Sigmoid colon (tissue), 7 donors: Measurements from ENCODE around the gene FAM131C. TPM values are rescaled to one million over a fixed set of nuclear protein-coding genes. Genes with fewer than 3 reads are reported as not detected.

ENCODE experiments used
- DNase-seq: peaks from one replicate; pipeline ENCODE4 v3.0.0-alpha.2; 2019
- H3K27ac ChIP-seq, 4 donors: fragments of 200-600 bp; sonication (generic); one replicate each; pipeline ENCODE4 v1.5.1; 2016 to 2019; ENCODE audit warnings: mild to moderate bottlenecking in 1 of 4
- H3K27me3 ChIP-seq, 3 donors: fragments of 200-600 bp; sonication (generic); one replicate each; pipeline ENCODE4 v1.5.1; 2019; ENCODE audit warnings: mild to moderate bottlenecking in 1 of 3
- H3K36me3 ChIP-seq, 4 donors: fragments of 200-600 bp; sonication (generic); one replicate each; pipeline ENCODE4 v1.5.1; 2016 to 2019
- H3K4me1 ChIP-seq, 4 donors: fragments of 200-600 bp; sonication (generic); one replicate each; pipeline ENCODE4 v1.5.1; 2017 to 2019
- H3K4me3 ChIP-seq, 4 donors: fragments of 200-600 bp; sonication (generic); one replicate each; pipeline ENCODE4 v1.5.1; 2017 to 2019; ENCODE audit warnings: mild to moderate bottlenecking in 2 of 4, moderate library complexity in 1 of 4
- H3K9me3 ChIP-seq, 4 donors: fragments of 200-600 bp in 3 of 4; sonication (generic) in 3 of 4; one replicate each; pipeline versions ENCODE4 v1.5.1 to v1.6.1; 2013 to 2019
- EP300 ChIP-seq, 4 donors: sonication (generic); formaldehyde crosslinking; IDR thresholded peaks; one replicate each; pipeline ENCODE4 v1.6.1; 2017; ENCODE audit warnings: antibody characterized with exemption in 4 of 4
- POLR2A ChIP-seq, 2 donors: fragments of 450-650 bp; IDR thresholded peaks; one replicate each; pipeline ENCODE4 v1.6.1; 2016; ENCODE audit warnings: antibody characterized with exemption in 2 of 2, mild to moderate bottlenecking in 2 of 2, moderate library complexity in 2 of 2
- POLR2AphosphoS5 ChIP-seq, 4 donors: sonication (generic); formaldehyde crosslinking; IDR thresholded peaks; one replicate each; pipeline ENCODE4 v1.6.1; 2017; ENCODE audit warnings: antibody characterized with exemption in 4 of 4
- WGBS, 2 donors: extraction: QIAGEN DNeasy Blood & Tissue Kit; methylation state at CpG; one replicate each; pipeline ENCODE4 v1.1.7; 2013; 5-methylcytosine and 5-hydroxymethylcytosine counted together
- intact Hi-C: fragments of 100-400 bp; cut with DNase I; formaldehyde crosslinking; loops from one replicate; pipeline ENCODE4 v1.15.1; 2023
- polyA plus RNA-seq, 3 donors: library from polyadenylated mRNA; stranded (reverse); fragments of 200-250 nt; gene quantifications; one replicate each; pipeline ENCODE4 v1.2.3, GENCODE V29; 2013
- total RNA-seq, 4 donors: library from RNA; depleted of rRNA; stranded (reverse); fragments of >200 nt; gene quantifications; one replicate each; pipeline ENCODE4 v1.1.0, GENCODE V29; 2016
- TF ChIP-seq, protein P1 (sequence below), 4 experiments: fragments of 450-650 bp in 3 of 4; fragments of 200-600 bp in 1 of 4; IDR thresholded peaks; one replicate each; pipeline ENCODE4 v1.5.1; 2016 to 2019; ENCODE audit warnings: antibody characterized with exemption in 4 of 4, mild to moderate bottlenecking in 3 of 4, moderate library complexity in 2 of 4
- donor health status: healthy with polysubstance abuse.
- donor health status: Bipolar disorder and iron deficiency.
- donor health status: healthy.

FAM131C gene
- total and polyA plus RNA-seq, 7 donors = 0.12 to 0.81 TPM; not detected in 5

DNA sequence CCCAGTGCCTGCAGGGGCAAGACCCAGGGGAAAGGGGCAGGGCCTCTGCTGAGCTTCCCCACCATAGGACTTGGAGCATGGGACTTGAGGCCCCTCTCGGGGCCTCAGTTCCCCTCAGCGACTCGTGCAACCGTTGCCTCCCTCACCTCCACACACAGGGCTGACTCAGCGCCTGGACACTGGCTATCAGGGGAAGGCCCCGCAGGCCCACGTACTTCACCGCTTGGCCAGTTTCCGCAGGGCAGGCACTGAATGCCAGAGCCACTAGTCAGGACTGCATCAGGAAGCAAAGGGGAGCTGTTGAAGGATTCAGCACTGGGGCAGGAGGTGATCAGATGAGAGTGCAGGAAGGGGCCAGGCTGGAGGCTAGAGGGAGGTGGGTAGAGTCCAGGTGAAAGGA, 15.5 kb upstream of the FAM131C start:
- H3K27me3 ChIP-seq = no peaks in the 10 kb centered on the region
- intact Hi-C loops = no loop called here
- no peak for DNase-seq
- H3K36me3 ChIP-seq = no peaks in the 10 kb centered on the region
- no peak overlapping the region for H3K27ac ChIP-seq
- no peaks in the 10 kb centered on the region for H3K9me3 ChIP-seq
- H3K4me1 ChIP-seq = no peaks in the 10 kb centered on the region
- WGBS, 2 donors = 82 to 92% methylated on average over 9 of the region's 9 CpGs
- TF ChIP-seq POLR2A (IDR thresholded peaks at IDR 0.05) (no peak), EP300 (IDR thresholded peaks at IDR 0.05) (no peak), POLR2AphosphoS5 (IDR thresholded peaks at IDR 0.05) (no peak)
- TF ChIP-seq, protein P1, sequence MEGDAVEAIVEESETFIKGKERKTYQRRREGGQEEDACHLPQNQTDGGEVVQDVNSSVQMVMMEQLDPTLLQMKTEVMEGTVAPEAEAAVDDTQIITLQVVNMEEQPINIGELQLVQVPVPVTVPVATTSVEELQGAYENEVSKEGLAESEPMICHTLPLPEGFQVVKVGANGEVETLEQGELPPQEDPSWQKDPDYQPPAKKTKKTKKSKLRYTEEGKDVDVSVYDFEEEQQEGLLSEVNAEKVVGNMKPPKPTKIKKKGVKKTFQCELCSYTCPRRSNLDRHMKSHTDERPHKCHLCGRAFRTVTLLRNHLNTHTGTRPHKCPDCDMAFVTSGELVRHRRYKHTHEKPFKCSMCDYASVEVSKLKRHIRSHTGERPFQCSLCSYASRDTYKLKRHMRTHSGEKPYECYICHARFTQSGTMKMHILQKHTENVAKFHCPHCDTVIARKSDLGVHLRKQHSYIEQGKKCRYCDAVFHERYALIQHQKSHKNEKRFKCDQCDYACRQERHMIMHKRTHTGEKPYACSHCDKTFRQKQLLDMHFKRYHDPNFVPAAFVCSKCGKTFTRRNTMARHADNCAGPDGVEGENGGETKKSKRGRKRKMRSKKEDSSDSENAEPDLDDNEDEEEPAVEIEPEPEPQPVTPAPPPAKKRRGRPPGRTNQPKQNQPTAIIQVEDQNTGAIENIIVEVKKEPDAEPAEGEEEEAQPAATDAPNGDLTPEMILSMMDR (IDR thresholded peaks at IDR 0.05) = no peak
- H3K4me3 ChIP-seq = no peak overlapping the region

DNA sequence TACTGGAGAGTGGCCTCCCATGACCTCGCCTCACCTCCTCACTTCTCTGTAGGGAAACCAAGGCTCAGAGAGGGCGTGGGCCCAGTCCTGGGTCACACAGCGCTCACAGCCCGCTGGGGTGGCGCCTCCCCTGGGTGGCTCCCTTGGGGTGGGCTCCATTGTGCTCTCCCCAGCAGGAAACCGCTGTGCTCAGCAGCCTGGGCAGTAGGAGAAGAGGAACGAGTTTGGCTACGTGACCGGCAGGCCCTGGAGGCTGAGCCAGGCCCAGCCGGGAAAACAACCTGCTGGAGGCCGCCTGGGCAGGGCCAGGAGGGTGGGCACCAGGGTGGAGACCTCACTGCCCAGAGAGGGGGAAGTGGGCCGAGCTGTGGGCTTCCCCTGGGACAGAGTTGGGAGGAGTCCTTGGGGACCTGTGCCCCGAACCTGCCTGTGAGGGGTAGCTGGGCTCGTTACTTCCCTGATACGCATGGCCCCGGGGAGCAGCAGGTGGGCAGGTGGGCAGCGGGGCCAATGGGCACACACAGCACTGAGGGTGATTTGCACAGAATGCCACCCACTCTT, 15.0 kb upstream of the FAM131C start:
- 84% methylated on average over 17 of the region's 17 CpGs for WGBS, 2 donors
- DNase-seq = no peak
- H3K4me3 ChIP-seq = no peak overlapping the region

DNA sequence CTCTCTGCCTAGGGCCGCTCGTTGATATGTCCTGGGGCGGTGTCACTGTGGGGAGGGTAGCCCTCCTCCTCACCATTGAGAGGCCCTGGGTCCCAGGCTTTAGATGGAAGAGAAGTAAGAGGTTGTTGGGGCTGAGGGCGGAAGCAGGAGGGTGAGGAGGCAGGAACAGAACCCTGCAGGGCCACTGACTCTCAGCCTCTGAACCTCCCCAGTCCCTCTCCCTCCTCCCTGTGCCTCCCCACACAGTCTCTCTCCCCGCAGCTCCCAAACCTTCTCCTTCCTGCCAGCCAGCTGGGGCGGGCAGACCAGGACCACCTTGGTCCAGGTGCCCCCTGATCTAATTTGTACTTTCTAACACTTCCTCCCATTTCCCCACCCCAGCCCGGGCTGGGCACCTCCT, 14.3 kb upstream of the FAM131C start:
- Histone ChIP-seq H3K27me3 (no peaks in the 10 kb centered on the region), H3K4me3 (no peak overlapping the region), H3K9me3 (no peaks in the 10 kb centered on the region), H3K4me1 (no peaks in the 10 kb centered on the region), H3K27ac (no peak overlapping the region), H3K36me3 (no peaks in the 10 kb centered on the region)
- 67 to 74% methylated on average over 7 of the region's 7 CpGs for WGBS, 2 donors
- no peak for DNase-seq
- intact Hi-C loops = no loop called here
- TF ChIP-seq POLR2AphosphoS5 (IDR thresholded peaks at IDR 0.05) (no peak), POLR2A (IDR thresholded peaks at IDR 0.05) (no peak), EP300 (IDR thresholded peaks at IDR 0.05) (no peak)
- TF ChIP-seq, protein P1 (IDR thresholded peaks at IDR 0.05) = no peak

More for the DNA sequence above, 15.0 kb upstream of the FAM131C start:
- Histone ChIP-seq H3K4me1 (no peaks in the 10 kb centered on the region), H3K36me3 (no peaks in the 10 kb centered on the region), H3K27ac (no peak overlapping the region), H3K27me3 (no peaks in the 10 kb centered on the region), H3K9me3 (no peaks in the 10 kb centered on the region)
- TF ChIP-seq POLR2A (IDR thresholded peaks at IDR 0.05) (no peak), POLR2AphosphoS5 (IDR thresholded peaks at IDR 0.05) (no peak)
- TF ChIP-seq, protein P1 (IDR thresholded peaks at IDR 0.05) = no peak
- intact Hi-C loops = no loop called here

DNA sequence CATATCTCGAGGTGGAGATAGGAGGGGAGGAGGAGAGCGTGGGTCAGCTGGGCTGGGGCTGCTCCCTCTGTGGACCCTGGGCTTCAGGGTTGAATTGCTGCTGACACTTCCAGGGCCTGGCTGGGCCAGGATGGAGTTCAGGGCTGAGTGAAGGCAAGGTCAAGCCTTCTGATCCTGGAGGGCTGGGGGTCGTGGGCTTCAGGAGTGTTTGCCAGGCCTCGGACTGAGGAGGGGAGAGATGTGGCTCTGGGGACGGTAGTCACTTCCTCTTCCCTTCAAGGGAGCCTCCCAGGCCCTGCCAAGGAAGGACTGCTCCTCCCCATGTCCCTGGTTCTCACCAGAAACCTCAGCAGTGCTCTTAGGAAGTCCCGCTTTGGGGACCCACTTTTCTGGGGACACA, 12.1 kb upstream of the FAM131C start:
- no peak overlapping the region for H3K27ac ChIP-seq
- no peak for TF ChIP-seq EP300 (IDR thresholded peaks at IDR 0.05)
- no peak for TF ChIP-seq POLR2A (IDR thresholded peaks at IDR 0.05)
- TF ChIP-seq, protein P1 (IDR thresholded peaks at IDR 0.05) = no peak
- no peak for TF ChIP-seq POLR2AphosphoS5 (IDR thresholded peaks at IDR 0.05)
- H3K36me3 ChIP-seq = no peaks in the 10 kb centered on the region
- no peaks in the 10 kb centered on the region for H3K4me1 ChIP-seq
- no peak for DNase-seq
- 55 to 69% methylated on average over 6 of the region's 6 CpGs for WGBS, 2 donors
- no peak overlapping the region for H3K4me3 ChIP-seq
- H3K27me3 ChIP-seq = no peaks in the 10 kb centered on the region
- no peaks in the 10 kb centered on the region for H3K9me3 ChIP-seq
- intact Hi-C loops = no loop called here

DNA sequence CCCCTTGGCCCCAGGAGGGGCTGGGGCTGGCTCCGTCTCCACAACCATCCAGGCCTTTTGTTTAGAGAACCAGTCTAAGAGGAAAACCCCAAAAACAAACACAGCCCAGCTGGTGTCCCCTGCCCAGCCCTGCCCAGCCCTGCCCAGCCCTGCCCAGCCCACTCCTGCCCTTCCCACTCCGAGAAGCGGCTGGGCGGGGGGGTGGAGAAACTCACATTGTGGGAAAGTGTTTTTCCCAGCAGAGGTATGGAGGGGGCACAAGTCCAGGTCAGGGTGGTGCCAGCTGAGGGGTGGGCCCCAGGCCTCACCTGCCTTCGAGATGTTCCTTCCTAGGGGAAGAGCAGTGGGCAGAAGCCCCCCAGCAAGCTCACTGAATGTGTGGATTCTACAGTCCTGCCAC, 10.0 kb upstream of the FAM131C start:
- TF ChIP-seq POLR2A (IDR thresholded peaks at IDR 0.05) = no peak
- TF ChIP-seq, protein P1 (IDR thresholded peaks at IDR 0.05) = no peak
- TF ChIP-seq EP300 (IDR thresholded peaks at IDR 0.05) = no peak
- no peak for TF ChIP-seq POLR2AphosphoS5 (IDR thresholded peaks at IDR 0.05)
- Histone ChIP-seq H3K9me3 (no peaks in the 10 kb centered on the region), H3K4me3 (no peak overlapping the region), H3K27ac (no peak overlapping the region), H3K36me3 (no peaks in the 10 kb centered on the region), H3K4me1 (peaks cover 0 to 7% (median 2%) of the 10 kb centered on the region in 4 donors), H3K27me3 (no peaks in the 10 kb centered on the region)
- intact Hi-C loops = loop anchor here (5.0 kb wide), 1 partner anchor 279 kb away; no protein-coding TSS in a partner anchor
- peak; percentile 35 for DNase-seq
- WGBS, 2 donors = 20 to 76% methylated on average over 5 of the region's 5 CpGs
